HG03159 (cell line): ENCODE data around the gene STXBP4.
A peak's percentile ranks its signal among the peaks of the same experiment; 100 is the strongest.

ENCODE experiments used
- ATAC-seq: cut with Tn5 transposase; IDR thresholded peaks from one replicate; pipeline ENCODE4 v1.9.1; 2021; ENCODE audit warnings: mild to moderate bottlenecking, moderate library complexity; ENCODE audit not compliant: unreplicated experiment

Gene STXBP4

GRCh38 chr17:54969658-54970572 lies 1.4 kb downstream of the STXBP4 start:
- no peak for ATAC-seq

- ATAC-seq: no peak
These were observed 2.6 kb downstream of the STXBP4 start for GRCh38 chr17:54971147-54971546.

GRCh38 chr17:54971901-54972300 lies 3.3 kb downstream of the STXBP4 start:
- no peak for ATAC-seq

GRCh38 chr17:54972406-54973138 lies 4.0 kb downstream of the STXBP4 start:
- no peak for ATAC-seq

GRCh38 chr17:54974759-54975158 lies 6.2 kb downstream of the STXBP4 start:
- no peak for ATAC-seq

DNA sequence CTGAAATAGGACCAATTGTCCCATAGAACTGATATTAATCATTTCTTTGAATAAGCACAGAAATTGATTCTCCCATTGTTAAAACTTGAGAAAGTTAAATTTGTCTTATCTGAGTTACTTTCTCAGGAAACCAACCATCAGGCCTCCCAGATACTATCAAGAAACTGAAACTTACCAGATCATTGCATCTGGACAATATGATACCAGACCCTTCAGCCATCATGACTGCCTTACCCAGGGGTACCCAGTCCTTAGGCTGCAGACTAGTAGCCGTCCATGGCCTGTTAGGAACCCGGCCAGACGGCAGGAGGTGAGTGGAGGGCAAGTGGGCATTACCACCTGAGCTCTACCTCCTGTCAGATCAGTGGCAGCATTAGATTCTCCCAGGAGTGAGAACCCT lies 7.8 kb downstream of the STXBP4 start:
- ATAC-seq: no peak

DNA sequence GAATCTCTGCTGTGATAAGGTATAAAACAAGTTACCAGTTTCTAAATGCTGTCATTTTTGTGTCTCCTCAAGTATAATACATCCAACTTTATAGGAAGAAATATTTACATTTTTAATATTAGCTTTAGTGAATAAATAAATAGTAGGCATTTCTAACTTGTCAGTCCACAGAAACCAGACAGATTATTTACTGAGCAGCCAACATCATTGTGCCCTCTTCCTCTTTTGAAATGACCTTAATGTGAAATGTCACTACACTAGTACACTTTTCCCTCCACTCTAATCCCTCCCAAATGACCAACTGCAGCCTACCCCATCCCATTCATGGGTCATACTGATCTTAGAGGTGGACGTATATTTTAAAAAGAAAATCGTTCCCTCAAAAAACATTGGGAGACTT lies 9.2 kb downstream of the STXBP4 start:
- ATAC-seq: no peak

GRCh38 chr17:54979657-54980056 lies 11.1 kb downstream of the STXBP4 start:
- no peak for ATAC-seq

DNA sequence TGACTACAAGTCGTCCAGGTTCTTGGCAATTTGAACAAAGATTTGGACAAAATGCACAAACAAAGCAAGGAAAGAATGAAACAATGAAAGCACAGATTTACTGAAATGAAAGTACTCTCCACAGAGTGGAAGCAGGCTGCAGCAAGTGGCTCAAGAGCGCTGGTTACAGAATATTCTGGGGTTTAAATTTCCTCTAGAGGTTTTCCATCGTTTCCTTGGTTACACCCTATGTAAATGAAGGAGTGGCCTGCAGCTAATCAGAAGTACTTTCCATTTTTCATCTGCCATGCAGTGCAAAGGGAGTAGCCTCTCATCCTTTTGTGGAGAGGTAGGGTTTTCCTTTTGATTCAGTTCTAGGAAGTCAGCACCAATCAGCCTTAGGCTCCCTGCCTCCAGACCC lies 11.8 kb downstream of the STXBP4 start:
- no peak for ATAC-seq

DNA sequence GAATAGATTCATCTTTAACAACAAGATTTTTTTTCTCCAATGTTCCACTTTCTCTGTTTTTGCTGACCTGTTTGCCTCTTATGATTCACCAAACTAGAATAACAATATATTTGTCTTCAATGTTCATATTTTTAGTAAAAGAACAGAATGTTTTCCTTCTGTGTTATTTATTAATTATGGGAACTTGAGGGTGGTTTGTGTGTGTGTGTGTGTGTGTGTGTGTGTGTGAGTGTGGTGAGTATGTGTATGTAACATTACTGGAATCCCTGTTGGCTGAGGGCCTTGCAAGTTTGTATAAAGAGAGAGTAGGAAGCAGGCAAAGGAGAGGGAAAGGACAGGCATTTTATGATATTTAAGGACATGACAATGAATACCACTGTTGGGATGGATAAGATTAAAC lies 13.8 kb downstream of the STXBP4 start:
- ATAC-seq: no peak

- no peak for ATAC-seq
These were observed 14.7 kb downstream of the STXBP4 start for GRCh38 chr17:54983260-54983659.

DNA sequence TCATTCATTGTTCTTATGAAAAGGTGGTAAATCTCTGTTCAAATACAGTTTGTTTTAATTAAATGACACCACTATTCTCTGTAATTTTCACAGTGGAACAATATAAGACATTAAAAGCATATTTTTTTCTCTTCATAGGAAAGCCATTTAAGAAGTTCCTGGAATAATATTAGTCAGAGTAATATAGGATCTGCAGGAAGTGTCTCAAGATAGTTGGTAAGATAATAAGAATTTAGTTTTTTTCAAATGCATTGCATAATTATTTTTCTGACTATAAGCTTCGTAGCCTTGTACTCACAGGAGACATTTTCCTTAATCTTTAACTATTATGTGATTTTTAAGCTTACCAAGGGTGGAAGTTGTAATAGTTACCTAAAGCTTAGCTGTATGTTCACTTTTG lies 16.9 kb downstream of the STXBP4 start:
- no peak for ATAC-seq

DNA sequence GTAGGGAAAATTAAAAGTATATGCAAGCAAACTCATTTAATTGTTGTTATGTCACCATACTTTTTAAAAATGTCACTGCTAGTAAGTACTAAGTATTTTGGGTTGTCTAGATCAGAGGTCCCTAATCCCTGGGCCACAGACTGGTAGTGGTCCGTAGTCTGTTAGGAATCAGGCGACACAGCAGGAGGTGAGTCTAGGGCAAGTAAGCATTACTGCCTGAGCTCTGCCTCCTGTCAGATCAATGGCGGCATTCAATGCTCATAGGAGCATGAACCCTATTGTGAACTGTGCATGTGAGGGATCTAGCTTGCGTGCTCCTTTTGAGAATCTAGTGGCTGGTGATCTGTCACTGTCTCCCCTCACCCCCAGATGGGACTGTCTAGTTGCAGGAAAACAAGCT lies 21.6 kb downstream of the STXBP4 start:
- ATAC-seq: no peak

DNA sequence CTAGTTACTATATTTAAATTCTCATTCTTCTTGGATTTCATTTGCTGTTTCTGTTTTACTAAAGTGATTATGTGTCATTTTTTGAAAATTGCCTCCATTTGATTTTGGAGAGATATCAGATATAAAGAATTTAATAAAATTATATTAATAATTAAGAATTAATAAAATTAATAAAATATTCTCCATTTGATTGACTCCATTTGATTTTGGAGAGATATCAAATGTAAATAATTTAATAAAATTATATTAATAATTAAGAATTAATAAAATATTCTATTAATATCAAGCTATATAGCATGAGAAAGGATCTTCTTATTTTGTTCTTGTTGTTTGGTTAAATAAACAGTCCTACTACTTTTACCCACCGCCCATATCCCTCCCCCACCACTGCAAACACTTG lies 23.0 kb downstream of the STXBP4 start:
- no peak for ATAC-seq

- peak; percentile 78 for ATAC-seq
These were observed 24.5 kb downstream of the STXBP4 start for GRCh38 chr17:54992797-54993639.

GRCh38 chr17:54996441-54996840 lies 27.9 kb downstream of the STXBP4 start:
- no peak for ATAC-seq

GRCh38 chr17:55002458-55002857 lies 33.9 kb downstream of the STXBP4 start:
- ATAC-seq: no peak

GRCh38 chr17:55004484-55004883 lies 35.9 kb downstream of the STXBP4 start:
- ATAC-seq: no peak

DNA sequence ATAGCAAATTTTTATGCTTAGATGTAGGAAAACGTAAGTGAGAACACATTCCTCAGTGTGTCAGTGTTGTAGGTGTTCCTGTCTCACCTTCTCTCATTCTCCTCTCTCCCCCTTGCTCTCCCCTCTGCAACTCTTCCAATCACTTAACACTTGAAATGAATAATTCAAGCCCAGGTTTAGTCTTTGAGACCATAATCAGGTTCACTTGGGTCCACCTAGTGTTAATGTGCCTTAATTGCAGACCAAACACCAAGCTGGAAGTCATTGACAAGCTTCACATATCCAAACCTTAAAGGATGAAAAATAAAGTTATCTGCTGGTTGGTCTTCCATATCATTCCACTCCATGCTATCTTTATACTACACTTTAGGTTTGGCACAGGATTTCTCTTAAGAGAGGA lies 37.0 kb downstream of the STXBP4 start:
- ATAC-seq: no peak

GRCh38 chr17:55023626-55024025 lies 55.1 kb downstream of the STXBP4 start:
- ATAC-seq: no peak

DNA sequence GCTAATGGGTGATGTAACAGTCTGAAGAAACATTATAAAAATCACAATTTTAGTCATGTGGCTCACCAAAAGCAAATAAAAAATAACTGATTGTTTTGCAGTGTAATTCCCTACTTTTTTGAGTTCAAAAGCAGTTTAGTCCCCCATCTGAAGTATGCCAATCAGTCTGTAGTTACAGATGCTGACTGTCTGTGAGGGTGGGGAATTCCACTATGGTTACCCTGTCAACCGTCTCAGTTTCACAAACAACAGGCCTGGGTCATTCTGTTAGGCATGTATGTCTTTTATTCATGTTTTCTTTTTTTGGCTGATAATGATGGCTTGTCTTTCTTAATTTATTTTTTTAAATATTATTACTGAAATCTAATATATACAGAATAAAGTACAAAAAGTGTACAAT lies 69.3 kb downstream of the STXBP4 start:
- peak; percentile 99 for ATAC-seq
